ENCODE measurements around the gene CMTM2.
"Not testable (repeated sequence)": the region's sequence is repeated elsewhere in the genome, so short reads cannot be mapped to it uniquely, and the experiment has no call there.

The CMTM2 gene

DNA sequence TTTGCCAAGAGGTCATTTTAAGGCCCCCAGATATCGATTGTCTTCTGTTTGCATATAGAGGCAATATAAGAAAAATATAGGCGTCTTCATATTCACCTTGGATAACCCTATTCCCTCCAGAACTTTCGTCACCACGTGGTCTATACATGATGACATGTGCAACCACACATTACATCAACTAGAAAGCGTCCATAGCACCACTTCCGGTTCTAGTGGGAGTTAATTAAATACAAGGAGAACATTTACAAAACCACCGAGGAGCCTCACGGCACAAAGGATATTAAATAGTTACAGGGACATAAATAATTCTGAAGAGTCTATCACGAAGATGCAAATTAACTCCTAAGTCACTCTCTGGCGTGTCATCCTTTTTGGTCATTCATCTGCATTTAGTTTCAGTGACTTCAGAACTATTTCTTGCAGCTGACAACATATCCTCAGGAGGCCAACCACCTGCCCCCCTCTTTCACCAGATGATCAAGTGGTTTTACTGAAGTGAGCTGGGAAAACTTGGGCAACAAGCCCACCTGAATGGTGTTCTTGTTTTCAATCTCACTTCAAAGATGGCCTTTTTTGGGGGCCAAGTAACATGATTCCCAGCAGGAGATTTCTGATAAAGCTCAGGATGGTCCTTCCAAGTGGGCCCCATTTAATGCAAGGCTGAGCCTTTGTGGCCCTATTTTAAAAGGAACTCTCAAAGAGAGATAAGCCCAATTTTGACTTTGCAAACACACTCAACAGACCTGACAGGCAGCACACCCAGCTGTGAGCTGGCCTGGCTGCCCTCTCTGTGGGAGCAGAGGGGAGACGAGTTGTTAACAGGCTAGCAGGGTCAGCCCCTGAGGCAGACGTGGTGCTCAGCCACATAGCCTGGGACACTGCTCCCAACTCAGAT, 40.5 kb downstream of the CMTM2 start:
- no peaks in the 10 kb centered on the region for H3K27me3 Mint-ChIP-seq
- no peaks in the 10 kb centered on the region for H3K4me1 Mint-ChIP-seq
- no peak for DNase-seq

DNA sequence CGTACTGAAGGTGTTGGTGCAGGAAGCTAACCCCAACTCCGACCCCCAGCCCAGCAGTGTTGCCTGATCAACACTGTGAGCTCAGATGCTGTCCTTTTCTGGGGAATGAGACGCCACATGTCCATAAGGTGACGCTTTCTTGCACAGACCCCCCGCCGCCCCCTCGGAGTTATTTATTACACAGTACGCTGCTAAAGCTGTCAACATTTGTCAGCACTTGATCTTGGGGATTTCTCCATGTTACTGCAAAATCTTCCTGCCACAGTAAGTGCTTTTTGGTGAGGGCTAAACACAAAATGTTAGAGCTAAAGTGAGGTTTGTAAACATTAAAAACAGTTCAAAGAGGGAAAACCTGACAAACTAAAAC, 41.1 kb downstream of the CMTM2 start:
- Mint-ChIP-seq H3K27ac (peak overlapping the region in 1 of 2 donors; percentile 19), H3K9me3 (no peaks in the 10 kb centered on the region)
- DNase-seq: no peak

More for the DNA sequence above, 40.5 kb downstream of the CMTM2 start:
- Mint-ChIP-seq H3K27ac (peak overlapping the region in 1 of 2 donors; percentile 28), H3K9me3 (no peaks in the 10 kb centered on the region), H3K4me3 (no peak overlapping the region)
- ATAC-seq: no peak

GRCh38 chr16:66621973-66622372, 42.7 kb downstream of the CMTM2 start:
- no peaks in the 10 kb centered on the region for H3K4me1 Mint-ChIP-seq
- no peak for DNase-seq
- H3K27me3 Mint-ChIP-seq: no peaks in the 10 kb centered on the region
- no peaks in the 10 kb centered on the region for H3K9me3 Mint-ChIP-seq
- H3K4me3 Mint-ChIP-seq: no peak overlapping the region
- no peak for ATAC-seq
- H3K27ac Mint-ChIP-seq: no peak overlapping the region

More for the DNA sequence above, 41.1 kb downstream of the CMTM2 start:
- Mint-ChIP-seq H3K4me1 (no peaks in the 10 kb centered on the region), H3K27me3 (no peaks in the 10 kb centered on the region), H3K4me3 (no peak overlapping the region)
- ATAC-seq: no peak

DNA sequence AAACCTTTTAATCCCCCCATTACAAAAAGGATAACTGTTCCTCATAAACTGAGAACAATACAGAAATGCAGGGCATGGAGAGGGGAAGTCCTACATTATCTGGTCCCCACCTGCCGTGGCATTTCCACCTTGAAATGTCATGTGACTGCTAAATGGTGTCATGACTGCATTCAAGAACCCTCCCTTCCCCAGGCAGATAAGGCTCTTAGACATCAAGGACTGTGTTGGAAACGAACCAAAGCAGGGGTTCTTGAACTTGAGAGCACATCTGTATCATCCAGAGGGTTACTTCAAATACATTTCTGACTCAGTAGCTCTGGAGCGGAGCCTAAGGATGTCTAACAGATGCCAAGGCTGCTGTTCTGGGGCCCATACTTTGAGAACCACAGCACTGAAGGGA, 43.6 kb downstream of the CMTM2 start:
- no peak for DNase-seq
- no peak for ATAC-seq
- Mint-ChIP-seq H3K4me3 (no peak overlapping the region), H3K4me1 (no peaks in the 10 kb centered on the region), H3K9me3 (no peaks in the 10 kb centered on the region), H3K27ac (no peak overlapping the region), H3K27me3 (no peaks in the 10 kb centered on the region)

DNA sequence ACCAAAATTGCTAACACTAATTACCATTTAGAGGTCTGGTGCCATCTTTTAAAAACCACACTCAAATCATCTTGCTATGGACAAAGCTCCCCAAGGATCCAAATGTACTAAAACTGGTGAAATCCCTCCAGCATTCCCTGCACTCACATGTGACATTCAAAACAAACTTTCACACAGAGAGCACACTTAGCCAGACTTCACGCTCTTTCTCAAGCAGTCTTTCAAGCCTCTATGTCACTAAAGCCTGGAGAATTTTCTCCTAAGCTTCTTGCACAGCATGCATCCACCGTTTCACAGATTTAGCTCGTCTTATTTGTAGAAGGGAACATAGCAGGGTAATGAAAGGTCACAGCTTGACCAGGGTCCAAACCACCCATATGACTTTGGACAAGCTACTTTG, 44.5 kb downstream of the CMTM2 start:
- no peak overlapping the region for H3K27ac Mint-ChIP-seq
- no peak for ATAC-seq
- H3K4me1 Mint-ChIP-seq: no peaks in the 10 kb centered on the region
- no peak for DNase-seq
- no peaks in the 10 kb centered on the region for H3K27me3 Mint-ChIP-seq
- H3K9me3 Mint-ChIP-seq: no peaks in the 10 kb centered on the region
- no peak overlapping the region for H3K4me3 Mint-ChIP-seq

DNA sequence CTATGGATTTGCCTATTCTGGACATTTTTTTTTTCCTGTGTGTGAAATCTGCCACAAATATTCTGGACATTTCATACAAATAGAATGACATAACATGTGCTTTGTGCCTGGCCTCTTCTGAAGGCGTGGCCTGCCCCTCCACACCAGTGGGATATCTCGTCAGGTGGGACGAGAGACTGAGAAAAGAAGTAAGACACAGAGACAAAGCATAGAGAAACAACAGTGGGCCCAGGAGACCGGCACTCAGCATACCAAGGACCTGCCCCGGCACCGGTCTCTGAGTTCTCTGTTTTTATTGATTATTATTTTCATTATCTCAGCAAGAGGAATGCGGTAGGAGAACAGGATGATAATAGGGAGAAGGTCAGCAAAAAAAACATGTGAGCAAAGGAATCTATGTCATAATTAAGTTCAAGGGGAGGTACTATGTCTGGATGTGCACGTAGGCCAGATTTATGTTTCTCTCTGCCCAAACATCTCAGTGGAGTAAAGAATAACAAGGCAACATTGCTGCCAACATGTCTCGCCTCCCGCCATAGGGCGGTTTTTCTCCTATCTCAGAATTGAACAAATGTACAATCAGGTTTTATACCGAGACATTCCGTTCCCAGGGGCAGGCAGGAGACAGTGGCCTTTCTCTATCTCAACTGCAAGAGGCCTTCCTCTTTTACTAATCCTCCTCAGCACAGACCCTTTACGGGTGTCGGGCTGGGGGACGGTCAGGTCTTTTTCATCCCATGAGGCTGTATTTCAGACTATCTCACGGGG, 48.5 kb downstream of the CMTM2 start:
- not testable (repeated sequence) for H3K27ac Mint-ChIP-seq, H3K9me3 Mint-ChIP-seq, H3K27me3 Mint-ChIP-seq, H3K4me1 Mint-ChIP-seq, DNase-seq, H3K4me3 Mint-ChIP-seq, ATAC-seq

DNA sequence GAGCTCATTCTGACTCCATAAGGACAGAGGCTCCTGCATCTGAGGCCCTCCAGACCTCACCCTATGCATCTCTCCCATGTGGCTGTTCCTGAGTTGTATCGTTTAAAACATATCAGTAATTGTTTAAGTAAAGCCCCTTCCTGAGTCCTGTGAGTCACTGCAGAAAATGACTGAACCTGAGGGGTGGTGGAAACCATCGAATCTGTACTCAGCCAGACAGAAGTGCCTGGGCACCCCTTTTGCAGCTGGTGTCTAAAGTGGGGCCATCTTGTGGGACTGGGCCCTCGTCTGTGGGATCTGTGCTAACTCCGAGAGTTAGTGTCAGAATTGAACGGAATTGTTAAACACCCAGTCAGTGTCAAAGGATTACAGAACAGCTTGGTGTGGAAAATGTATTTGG, 50.6 kb downstream of the CMTM2 start:
- ATAC-seq (no peak), DNase-seq (no peak)
- H3K9me3 Mint-ChIP-seq: no peaks in the 10 kb centered on the region
- H3K4me1 Mint-ChIP-seq: no peaks in the 10 kb centered on the region
- no peak overlapping the region for H3K4me3 Mint-ChIP-seq
- no peak overlapping the region for H3K27ac Mint-ChIP-seq
- no peaks in the 10 kb centered on the region for H3K27me3 Mint-ChIP-seq

- H3K27me3 Mint-ChIP-seq, H3K4me1 Mint-ChIP-seq, ATAC-seq, DNase-seq, H3K4me3 Mint-ChIP-seq, H3K9me3 Mint-ChIP-seq, H3K27ac Mint-ChIP-seq: not testable (repeated sequence)
Measured at GRCh38 chr16:66630561-66631260, 51.4 kb downstream of the CMTM2 start.

- H3K4me3 Mint-ChIP-seq, H3K4me1 Mint-ChIP-seq, DNase-seq, H3K27me3 Mint-ChIP-seq, ATAC-seq, H3K9me3 Mint-ChIP-seq, H3K27ac Mint-ChIP-seq: not testable (repeated sequence)
Measured at GRCh38 chr16:66631558-66631957, 52.3 kb downstream of the CMTM2 start.

DNA sequence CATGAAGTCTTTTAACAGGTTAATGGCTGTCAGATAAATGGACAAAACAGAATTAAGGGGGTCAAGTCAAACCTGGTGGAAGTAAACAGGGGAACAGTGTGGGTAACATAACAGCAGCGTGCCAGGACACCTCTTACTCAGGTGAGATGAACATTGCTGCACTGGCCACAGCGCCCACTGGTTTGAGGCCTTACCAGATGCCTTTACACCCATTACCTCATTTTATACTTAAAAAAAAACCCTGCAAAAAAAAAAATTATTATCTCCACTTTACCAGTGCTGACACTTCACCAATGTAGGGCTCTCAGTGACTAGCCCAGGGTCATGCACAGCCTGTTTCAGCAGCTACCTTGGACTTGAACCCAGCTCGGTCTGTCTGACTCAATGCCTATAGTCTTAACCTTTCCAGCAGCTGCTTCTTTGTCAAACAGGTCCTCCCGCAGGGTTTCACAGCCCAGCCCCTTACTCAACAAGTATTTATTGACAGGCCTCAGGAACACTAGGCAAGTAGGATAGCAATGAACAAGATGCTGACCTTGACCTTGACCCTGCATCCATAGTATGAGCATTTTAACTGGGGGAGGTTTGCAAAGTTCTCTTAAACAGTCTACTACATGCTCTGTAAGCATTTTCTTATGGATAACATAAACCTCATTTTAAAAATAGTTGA, 55.4 kb downstream of the CMTM2 start:
- H3K4me1 Mint-ChIP-seq: no peaks in the 10 kb centered on the region
- H3K27me3 Mint-ChIP-seq: peaks cover 9% of the 10 kb centered on the region
- H3K4me3 Mint-ChIP-seq: no peak overlapping the region
- DNase-seq (no peak), ATAC-seq (no peak)
- no peaks in the 10 kb centered on the region for H3K9me3 Mint-ChIP-seq
- no peak overlapping the region for H3K27ac Mint-ChIP-seq

DNA sequence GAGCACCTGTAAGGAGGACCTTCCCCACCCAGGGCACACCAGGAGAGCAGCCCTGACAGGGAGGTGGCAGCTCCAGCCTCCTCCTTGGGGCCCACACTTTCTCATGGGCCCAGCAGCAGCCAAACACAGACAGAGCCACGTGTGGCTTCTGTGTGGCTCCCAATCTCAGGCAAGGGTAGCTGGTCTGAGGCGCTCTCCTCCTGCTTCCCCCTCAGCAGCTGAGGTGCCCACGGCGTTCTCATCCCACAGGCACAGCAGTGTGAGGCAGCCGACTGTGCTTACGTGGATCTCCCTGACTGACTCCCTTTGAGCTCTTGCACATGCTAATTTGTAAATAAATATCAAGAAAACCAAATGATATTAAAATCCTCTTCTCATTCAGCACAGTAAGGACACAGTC, 56.1 kb downstream of the CMTM2 start:
- Mint-ChIP-seq H3K27ac (no peak overlapping the region), H3K4me3 (no peak overlapping the region), H3K27me3 (peaks cover 9% of the 10 kb centered on the region), H3K9me3 (no peaks in the 10 kb centered on the region), H3K4me1 (no peaks in the 10 kb centered on the region)
- ATAC-seq (no peak), DNase-seq (no peak)

DNA sequence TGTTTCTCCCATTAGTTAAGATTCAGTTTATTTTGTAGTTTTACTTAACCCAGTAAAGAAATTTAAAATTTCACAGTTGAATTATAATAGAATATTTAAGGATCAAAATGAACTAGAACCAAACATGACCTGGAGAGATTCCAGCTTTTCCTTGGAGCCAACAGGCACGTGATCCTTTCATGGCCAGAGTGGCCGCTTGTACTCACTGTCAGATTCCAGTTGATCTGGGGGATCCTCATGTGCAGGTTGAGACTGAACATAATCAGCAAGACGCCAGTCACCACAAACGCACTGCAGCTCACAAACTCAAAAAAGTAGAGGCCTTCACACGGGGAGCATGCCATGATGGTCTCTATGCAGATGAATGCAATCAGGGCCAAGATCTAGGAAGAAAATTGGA, 56.9 kb downstream of the CMTM2 start:
- H3K4me1 Mint-ChIP-seq: no peaks in the 10 kb centered on the region
- ATAC-seq (no peak), DNase-seq (no peak)
- H3K9me3 Mint-ChIP-seq: no peaks in the 10 kb centered on the region
- peaks cover 9% of the 10 kb centered on the region for H3K27me3 Mint-ChIP-seq
- no peak overlapping the region for H3K4me3 Mint-ChIP-seq
- H3K27ac Mint-ChIP-seq: no peak overlapping the region

DNA sequence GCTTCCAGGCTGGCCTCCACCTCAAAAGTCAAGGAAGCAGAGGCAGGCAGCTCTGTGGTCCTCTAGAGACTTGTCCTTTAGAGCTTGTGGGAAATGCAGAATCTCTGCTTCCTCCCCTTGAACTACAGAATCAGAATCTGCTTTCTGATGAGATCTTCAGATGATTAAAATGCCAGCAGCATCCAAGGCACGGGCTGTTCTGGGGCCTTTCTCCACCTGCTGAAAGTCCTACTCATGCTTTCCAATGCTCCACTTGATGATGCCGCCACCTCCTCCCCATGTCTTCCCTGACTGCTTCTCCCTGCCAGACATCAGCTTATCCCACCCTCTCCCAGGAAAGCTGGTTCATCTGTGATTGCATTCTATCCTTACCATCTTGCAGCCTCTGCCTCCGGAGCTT, 58.5 kb downstream of the CMTM2 start:
- ATAC-seq (no peak), DNase-seq (no peak)
- Mint-ChIP-seq H3K27ac (no peak overlapping the region), H3K9me3 (no peaks in the 10 kb centered on the region), H3K4me3 (no peak overlapping the region), H3K27me3 (peaks cover 9% of the 10 kb centered on the region), H3K4me1 (no peaks in the 10 kb centered on the region)
